Amniotic epithelial cell (primary cell): ENCODE data around the gene DEPDC7.
"Not testable (repeated sequence)": the region's sequence is repeated elsewhere in the genome, so short reads cannot be mapped to it uniquely, and the experiment has no call there.

Experiments
- DNase-seq: peaks from one replicate; pipeline ENCODE4 v3.0.0-alpha.2; 2010; ENCODE audit warnings: low read depth

DEPDC7 gene

DNA sequence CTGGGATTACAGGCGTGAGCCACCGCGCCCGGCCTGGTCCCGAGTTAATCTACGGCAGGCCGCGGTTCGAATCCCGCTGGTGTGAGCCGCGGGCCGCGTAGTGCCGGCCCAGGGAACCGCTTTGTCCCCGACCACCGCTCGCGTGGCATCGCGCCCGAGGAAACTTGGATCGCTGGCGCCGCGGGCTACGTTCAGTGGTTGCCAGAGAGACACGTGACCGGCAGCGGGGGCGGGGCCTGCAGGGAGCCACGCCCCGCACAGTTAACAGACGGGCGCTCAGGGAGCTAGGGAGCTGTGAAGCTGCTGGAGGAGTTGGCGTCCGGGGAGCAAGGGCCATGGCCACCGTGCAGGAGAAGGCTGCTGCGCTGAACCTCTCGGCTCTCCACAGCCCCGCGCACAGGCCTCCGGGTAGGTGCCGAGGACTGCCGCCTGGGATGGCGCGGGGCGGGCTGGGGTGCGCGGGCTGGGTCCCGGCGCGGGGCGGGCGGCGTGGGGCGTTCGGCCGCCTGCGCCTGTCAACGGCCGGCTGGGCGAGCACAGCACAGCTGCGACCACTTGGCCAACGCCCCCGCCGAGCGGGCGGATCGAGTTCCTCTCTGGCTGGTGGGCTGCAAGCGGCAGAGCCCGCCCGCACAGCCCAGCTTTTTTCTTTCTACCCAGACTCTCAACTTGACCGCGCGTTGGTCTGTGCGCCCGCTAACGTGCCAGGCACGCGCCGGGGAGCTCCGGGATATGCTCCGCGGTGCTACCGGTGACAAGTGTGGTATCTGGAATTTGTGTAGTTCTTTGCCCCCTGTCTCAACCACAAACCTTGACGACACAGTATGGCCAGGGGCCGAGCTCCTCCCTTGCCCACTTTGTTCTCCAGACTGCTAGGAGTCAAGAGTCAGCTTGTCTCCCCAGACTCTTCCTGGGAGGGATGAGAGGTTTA lies at the start of gene DEPDC7:
TSS of gene DEPDC7 (plus strand) at position 258 of the 931 bp plus-strand sequence. CDS start at position 336, 78 bp downstream.
- peak; percentile 78 for DNase-seq

GRCh38 chr11:32968541-32968940 lies 47.1 kb upstream of the DEPDC7 start:
- DNase-seq = no peak

- not testable (repeated sequence) for DNase-seq
Observed at GRCh38 chr11:32972233-32972632, 43.4 kb upstream of the DEPDC7 start.

GRCh38 chr11:32972781-32973180 lies 42.9 kb upstream of the DEPDC7 start:
- DNase-seq = no peak

DNA sequence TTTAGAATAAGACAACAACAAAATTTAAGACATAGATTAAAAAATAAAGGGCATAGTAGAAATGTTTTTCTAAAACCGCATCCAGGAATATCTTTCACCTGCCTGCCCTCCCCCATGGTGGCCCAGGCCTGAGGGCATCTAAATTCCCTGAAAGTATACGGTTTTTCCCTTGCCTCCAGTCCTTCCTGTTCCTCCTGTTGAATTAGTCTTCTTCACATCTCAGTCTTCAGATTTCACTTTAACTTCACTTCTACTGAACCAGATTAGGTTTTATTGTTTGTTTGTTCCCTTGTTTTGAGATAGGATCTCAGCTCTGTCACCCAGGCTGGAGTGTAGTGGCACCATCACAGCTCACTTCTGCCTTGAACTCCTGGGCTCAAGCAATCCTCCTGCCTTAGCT lies 33.1 kb upstream of the DEPDC7 start:
- DNase-seq = no peak

DNA sequence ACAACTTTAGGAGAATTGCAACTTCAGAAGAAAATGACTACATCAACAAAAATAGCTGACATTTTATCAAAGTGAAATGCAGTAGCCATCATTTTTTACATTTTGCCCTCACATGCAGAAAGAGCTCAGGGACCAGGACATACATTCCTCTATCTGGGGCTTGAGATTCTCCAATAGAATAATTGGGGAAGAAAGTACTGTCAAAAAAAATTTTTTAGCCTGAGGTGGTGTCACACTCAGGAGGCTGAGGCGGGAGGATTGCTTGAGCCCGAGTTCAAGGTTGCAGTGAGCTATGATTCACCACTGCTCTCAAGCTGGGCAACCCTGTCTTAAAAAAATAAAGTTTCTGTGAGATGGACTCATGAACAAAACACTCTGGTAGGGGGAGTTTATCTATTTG lies 32.2 kb upstream of the DEPDC7 start:
- no peak for DNase-seq

- no peak for DNase-seq
Observed at GRCh38 chr11:32985600-32985999, 30.1 kb upstream of the DEPDC7 start.

DNA sequence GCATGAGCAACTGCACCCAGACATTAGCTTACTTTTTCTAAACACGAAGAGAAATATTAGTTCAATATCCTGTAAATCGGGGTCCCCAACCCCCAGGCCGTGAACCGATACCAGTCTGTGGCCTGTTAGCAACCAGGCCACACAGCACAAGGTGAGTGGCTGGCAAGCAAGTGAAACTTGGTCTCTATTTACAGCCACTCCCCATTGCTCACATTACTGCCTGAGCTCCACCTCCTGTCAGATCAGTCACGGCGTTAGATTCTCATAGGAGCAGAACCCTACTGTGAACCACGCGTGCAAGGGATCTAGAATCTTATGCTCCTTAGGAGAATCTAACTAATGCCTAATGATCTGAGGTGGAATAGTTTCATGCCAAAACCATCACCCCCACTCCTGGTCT lies 27.8 kb upstream of the DEPDC7 start:
- no peak for DNase-seq

DNA sequence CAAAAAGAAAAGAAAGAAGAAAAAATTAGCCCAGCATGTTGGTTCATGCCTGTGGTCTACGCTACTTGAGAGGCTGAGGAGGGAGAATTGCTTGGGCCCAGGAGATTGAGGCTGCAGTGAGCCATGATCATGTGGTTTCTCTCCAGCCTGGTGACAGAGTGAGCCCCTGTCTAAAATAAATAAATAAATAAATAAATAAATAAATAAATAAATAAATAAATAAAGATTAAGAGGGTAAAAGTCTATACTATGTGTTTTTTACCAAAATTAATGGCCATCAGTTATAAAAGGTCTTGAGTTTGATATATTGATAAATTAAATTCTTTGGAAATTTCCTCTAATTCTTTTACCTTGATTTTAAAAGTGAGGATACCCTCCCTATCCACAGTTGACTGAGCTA lies 25.2 kb upstream of the DEPDC7 start:
- no peak for DNase-seq

DNA sequence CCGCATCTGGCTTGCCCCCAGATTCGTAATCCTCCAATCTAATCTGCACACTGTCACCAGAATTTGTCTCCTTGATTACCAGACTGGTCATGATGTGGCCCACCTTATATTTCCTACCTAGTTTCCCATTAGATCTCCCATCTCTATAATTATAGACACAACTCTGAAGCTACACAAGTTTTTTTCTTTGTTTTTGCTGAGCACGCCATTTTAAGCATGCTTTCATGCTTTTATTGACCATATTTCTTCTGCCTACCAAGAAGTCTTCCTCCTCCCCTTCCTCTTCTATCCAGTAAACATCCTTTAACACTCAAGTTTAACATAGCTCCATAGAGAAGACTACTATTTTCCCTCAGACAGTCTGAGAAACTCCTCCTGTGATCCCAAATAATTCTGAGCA lies 24.3 kb upstream of the DEPDC7 start:
- no peak for DNase-seq

DNA sequence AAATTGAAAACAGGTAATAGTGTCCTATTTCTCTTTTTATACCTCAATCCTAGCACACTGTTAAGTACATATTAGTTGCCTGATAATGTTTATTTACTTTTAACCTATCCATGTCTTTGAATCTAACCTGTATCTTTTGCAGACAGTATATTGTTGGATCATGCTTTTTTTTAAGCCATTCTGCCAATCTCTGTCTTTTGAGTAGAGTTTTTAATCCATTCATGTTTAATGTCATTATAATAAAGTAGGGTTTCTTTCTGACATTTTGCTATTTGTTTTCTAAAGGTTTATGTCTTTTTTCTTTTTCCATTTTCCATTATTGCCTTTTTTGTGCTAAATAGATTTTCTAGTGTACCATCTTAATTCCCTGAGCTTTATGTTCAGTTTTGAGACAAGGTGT lies 23.8 kb upstream of the DEPDC7 start:
- DNase-seq = no peak

DNA sequence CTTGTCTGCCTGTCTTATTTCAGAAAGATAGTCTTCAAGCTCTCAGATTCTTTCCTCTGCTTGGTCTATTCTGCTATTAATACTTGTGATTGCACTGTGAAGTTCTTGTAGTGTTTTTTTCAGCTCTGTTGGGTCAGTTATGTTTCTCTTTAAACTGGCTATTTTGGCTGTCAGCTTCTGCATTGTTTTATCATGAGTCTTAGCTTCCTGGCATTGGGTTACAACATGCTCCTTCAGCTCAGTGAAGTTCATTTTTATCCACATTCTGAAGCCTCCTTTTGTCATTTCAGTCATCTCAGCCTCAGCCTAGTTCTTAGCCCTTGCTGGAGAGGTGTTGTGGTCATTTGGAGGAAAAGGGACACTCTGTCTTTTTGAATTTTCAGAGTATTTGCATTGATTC lies 15.5 kb upstream of the DEPDC7 start:
- peak; percentile 88 for DNase-seq

DNA sequence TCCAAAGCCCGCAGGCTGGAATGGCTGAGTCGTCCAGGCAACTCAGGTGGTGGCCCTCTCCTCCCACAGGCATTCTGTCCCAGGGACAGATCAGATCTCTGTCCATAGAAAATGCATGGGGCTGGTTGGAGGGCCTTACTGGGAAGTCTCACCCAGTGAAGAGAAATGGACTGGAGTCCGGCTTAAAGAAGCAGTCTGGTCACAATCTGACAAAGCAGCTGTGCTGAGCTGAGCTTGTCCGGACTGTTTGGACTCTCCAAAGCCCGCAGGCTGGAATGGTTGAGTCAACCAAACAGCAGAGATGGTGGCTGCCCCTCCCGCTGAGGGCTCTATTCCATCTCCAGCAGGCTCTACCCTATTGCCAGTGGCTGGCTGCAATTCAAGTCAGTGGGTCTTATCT lies 14.4 kb upstream of the DEPDC7 start:
- no peak for DNase-seq

GRCh38 chr11:33001751-33002542 lies 13.7 kb upstream of the DEPDC7 start:
- DNase-seq = no peak

- DNase-seq = no peak
Observed at GRCh38 chr11:33005175-33005574, 10.5 kb upstream of the DEPDC7 start.

GRCh38 chr11:33006010-33006409 lies 9.7 kb upstream of the DEPDC7 start:
- no peak for DNase-seq

DNA sequence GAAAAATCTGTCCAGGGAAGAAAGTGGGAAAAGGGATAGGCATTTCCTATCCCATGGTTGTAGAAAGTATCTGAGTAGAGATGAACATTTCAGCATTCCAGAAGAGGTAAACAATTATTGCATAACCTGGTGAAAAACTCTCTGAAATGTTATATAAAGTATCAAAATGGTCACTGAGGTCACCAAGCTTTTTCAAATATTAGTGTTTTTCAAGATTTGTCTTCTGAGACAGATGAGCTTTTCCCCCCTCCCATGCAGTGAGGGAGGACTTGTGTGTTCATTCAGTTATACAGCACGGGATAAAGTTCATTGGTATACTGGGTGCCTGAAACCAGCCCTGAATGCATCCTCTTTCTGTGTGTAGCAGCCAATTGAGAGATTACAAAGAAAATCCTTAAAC lies 1.9 kb upstream of the DEPDC7 start:
- no peak for DNase-seq

- no peak for DNase-seq
Observed at GRCh38 chr11:33016654-33017053, 976 bp downstream of the DEPDC7 start.

DNA sequence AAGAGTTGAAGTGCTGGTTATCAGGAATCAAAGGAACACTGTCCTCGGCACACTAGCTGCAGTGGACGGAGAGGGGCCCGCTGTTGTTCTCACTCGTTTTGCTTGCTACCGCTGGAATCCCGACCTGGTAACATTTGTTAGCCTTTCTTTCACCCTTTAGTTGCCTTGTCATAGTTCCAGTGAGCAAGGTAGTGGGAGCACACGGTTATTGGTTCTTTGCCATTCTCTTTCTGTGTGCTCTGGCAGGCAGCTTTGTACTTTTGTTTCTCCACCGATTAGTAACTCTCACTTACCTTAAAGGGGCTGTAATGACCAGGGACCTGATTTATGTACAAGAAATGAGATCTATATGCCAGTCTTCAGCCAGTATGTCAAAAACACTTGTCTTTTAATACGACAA lies 1.8 kb downstream of the DEPDC7 start:
- no peak for DNase-seq

DNA sequence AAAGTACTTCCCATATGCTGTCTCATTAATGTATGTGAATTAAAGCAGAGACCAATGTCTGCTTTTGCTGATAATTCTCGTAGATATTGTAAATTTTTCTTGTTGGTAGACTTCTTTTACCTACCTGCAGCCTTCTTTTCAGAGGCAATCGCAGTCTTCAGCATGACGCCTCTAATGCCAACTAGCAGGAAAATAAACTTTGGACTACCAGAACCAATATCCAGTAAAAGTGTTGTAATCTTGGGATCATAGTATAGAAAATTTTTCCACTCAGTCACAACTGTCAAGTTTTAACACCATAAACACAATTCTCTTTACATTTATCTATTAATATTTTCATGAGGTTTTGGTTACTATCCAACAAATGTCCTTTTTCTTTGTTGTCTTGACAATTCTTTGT lies 2.3 kb downstream of the DEPDC7 start:
- no peak for DNase-seq

DNA sequence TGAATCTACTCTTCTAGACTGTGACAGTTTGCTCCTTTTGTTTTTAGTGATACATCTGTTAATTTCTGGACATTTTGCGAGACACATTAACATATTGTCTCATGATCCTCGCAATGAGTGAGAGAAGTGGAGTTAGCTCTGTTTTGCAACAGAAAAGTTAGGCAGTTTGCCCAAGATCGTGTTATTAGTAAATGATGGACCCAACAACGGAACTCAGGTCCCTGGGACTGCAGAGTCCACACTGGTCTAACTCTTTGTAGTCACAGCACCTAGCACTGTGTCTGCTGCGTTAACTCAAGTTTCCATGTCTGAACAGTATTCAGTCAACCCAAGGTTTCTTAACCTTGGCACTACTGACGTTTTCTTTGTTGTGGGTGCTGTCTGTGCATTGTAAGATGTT lies 3.2 kb downstream of the DEPDC7 start:
- DNase-seq = no peak

DNA sequence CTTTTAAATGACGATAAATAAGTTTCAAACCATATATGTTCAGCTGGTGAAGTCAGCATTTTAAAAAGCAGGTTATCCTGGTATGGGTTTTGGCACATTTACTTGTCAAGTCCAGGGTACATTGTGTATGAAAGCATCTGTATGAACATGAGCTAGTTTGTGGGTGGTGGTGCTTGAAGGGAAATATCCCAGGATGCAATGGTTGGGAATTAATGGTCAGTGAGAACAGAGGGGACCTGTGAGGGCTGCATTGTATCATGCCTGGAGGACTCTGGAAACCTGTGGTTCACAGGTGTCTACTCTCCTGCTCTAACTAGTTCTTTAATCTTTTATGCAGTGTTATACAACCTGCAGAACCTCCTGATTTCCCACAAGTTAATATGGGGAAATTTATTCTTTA lies 5.8 kb downstream of the DEPDC7 start:
- no peak for DNase-seq

- DNase-seq = no peak
Observed at GRCh38 chr11:33021937-33022336, 6.3 kb downstream of the DEPDC7 start.
